B cell (primary cell): ENCODE data around the gene SNRNP70. TPM values are rescaled to one million over a fixed set of nuclear protein-coding genes. Genes with fewer than 3 reads are reported as not detected.

Experiments
- ATAC-seq: fragments of 200-7000 bp; cut with Tn5 transposase; one replicate; pipeline ENCODE4 v1.10.0; 2021; ENCODE audit warnings: low read depth, mild to moderate bottlenecking, moderate number of reproducible peaks, moderate library complexity
- CTCF ChIA-PET: fragments of 350-600 bp; sonication (Branson Sonifier 250); formaldehyde crosslinking; loops from one replicate; lab custom pipeline; 2021; ENCODE audit warnings: antibody characterized with exemption, inconsistent platforms; lab: Charles Lee
- POLR2A ChIA-PET: fragments of 350-600 bp; sonication (Branson Sonifier 250); formaldehyde crosslinking; loops from one replicate; lab custom pipeline; 2021; ENCODE audit warnings: antibody characterized with exemption; lab: Charles Lee
- DNase-seq: peaks from one replicate; pipeline ENCODE4 v3.0.0; 2013
- H2AFZ ChIP-seq: 2 replicates; pipeline ENCODE4 v1.6.1; 2012; ENCODE audit warnings: mild to moderate bottlenecking, low read depth, low read length; ENCODE audit not compliant: insufficient read depth, poor library complexity, severe bottlenecking
- H3K27ac ChIP-seq, 2 donors: 1 replicate in 1 of 2; 2 replicates in 1 of 2; pipeline ENCODE4 v1.5.1; 2012 to 2013; ENCODE audit warnings: low read length in 2 of 2, mild to moderate bottlenecking in 2 of 2, moderate library complexity in 1 of 2
- H3K27me3 ChIP-seq, 4 experiments: fragments of 200-600 bp in 1 of 4; sonication (generic) in 1 of 4; replicated peaks in 1 of 4; 1 replicate in 2 of 4; 2 replicates in 2 of 4; pipeline versions ENCODE4 v1.6.1 to v1.7.0; 2013 to 2016; ENCODE audit warnings: low read length in 3 of 4, mild to moderate bottlenecking in 2 of 4, mixed read lengths in 1 of 4, moderate library complexity in 1 of 4; ENCODE audit not compliant: insufficient read depth in 4 of 4, control insufficient read depth in 3 of 4; ENCODE audit errors: control extremely low read depth in 1 of 4
- H3K36me3 ChIP-seq, 2 experiments: replicated peaks in 1 of 2; 1 replicate in 1 of 2; 2 replicates in 1 of 2; pipeline versions ENCODE4 v1.6.1 to v1.7.1; 2013; ENCODE audit warnings: low read length in 1 of 2; ENCODE audit not compliant: insufficient read depth in 2 of 2, control insufficient read depth in 1 of 2; ENCODE audit errors: control extremely low read depth in 1 of 2, extremely low read depth in 1 of 2
- H3K4me1 ChIP-seq, 2 donors: fragments of 200-600 bp in 1 of 2; sonication (generic) in 1 of 2; 1 replicate in 1 of 2; 2 replicates in 1 of 2; pipeline versions ENCODE4 v1.5.1 to v1.6.1; 2013 to 2017; ENCODE audit warnings: low read length in 2 of 2; ENCODE audit not compliant: control insufficient read depth in 2 of 2, insufficient read depth in 2 of 2
- H3K4me2 ChIP-seq: replicated peaks from 2 replicates; pipeline ENCODE3; 2012; ENCODE audit warnings: mild to moderate bottlenecking, low read depth, low read length; ENCODE audit not compliant: poor library complexity, severe bottlenecking
- H3K4me3 ChIP-seq, 5 experiments: fragments of 200-600 bp in 1 of 5; sonication (generic) in 1 of 5; 1 replicate in 3 of 5; 2 replicates in 2 of 5; pipeline versions ENCODE4 v1.5.1 to v1.7.0; 2011 to 2016; ENCODE audit warnings: low read length in 4 of 5, mild to moderate bottlenecking in 4 of 5, low read depth in 2 of 5, control low read depth in 1 of 5, moderate library complexity in 1 of 5; ENCODE audit not compliant: insufficient read depth in 1 of 5; ENCODE audit errors: control extremely low read depth in 1 of 5, extremely low read depth in 1 of 5
- H3K79me2 ChIP-seq: fragments of 200-600 bp; sonication (generic); one replicate; pipeline ENCODE4 v1.6.0; 2016; ENCODE audit warnings: low read length; ENCODE audit not compliant: control insufficient read depth, insufficient read depth
- H3K9ac ChIP-seq: fragments of 200-600 bp; sonication (generic); 2 replicates; pipeline ENCODE4 v1.6.1; 2017; ENCODE audit warnings: mild to moderate bottlenecking, low read length, moderate library complexity
- H3K9me3 ChIP-seq, 3 donors: one replicate each; pipeline versions ENCODE4 v1.6.1 to v1.7.1; 2013; ENCODE audit warnings: low read length in 2 of 3; ENCODE audit not compliant: control insufficient read depth in 2 of 3, insufficient read depth in 1 of 3; ENCODE audit errors: control extremely low read depth in 1 of 3
- H4K20me1 ChIP-seq: 2 replicates; pipeline ENCODE4 v1.6.0; 2012; ENCODE audit warnings: mild to moderate bottlenecking, low read length; ENCODE audit not compliant: insufficient read depth, control insufficient read depth, poor library complexity, severe bottlenecking
- H3K27ac Mint-ChIP-seq: one replicate; pipeline ENCODE4 v1.8.0; 2021; ENCODE audit warnings: mixed read lengths
- H3K27me3 Mint-ChIP-seq: one replicate; pipeline ENCODE4 v1.8.0; 2021; ENCODE audit warnings: mixed read lengths
- H3K4me1 Mint-ChIP-seq: one replicate; pipeline ENCODE4 v1.8.0; 2021; ENCODE audit warnings: mixed read lengths
- H3K4me3 Mint-ChIP-seq: one replicate; pipeline ENCODE4 v1.8.0; 2021; ENCODE audit warnings: mixed read lengths
- H3K9me3 Mint-ChIP-seq: one replicate; pipeline ENCODE4 v1.8.0; 2022; ENCODE audit warnings: mixed read lengths; ENCODE audit not compliant: insufficient read depth
- EZH2 ChIP-seq: IDR thresholded peaks from 2 replicates; pipeline ENCODE4 v1.6.1; 2012; ENCODE audit warnings: borderline replicate concordance, low read depth, mild to moderate bottlenecking, moderate library complexity, low read length; ENCODE audit not compliant: insufficient read depth, poor library complexity, severe bottlenecking
- WGBS: methylation state at CpG from one replicate; pipeline ENCODE4 v1.1.5; 2013; ENCODE audit warnings: missing lambda C conversion rate; ENCODE audit not compliant: insufficient coverage; 5-methylcytosine and 5-hydroxymethylcytosine counted together
- intact Hi-C: fragments of 100-400 bp; cut with micrococcal nuclease; formaldehyde crosslinking; loops from one replicate; pipeline ENCODE4 v1.10.0; 2022
- polyA plus RNA-seq: library from polyadenylated mRNA; depleted of rRNA; stranded (reverse); fragments of >200 nt; gene quantifications from 2 replicates; pipeline ENCODE4 v1.2.3, GENCODE V29; 2012
- total RNA-seq, 2 donors: library from RNA; stranded (reverse); fragments of 120-200 nt in 1 of 2; gene quantifications; 1 replicate in 1 of 2; 2 replicates in 1 of 2; pipeline versions ENCODE4 v1.2.3 to v1.2.4, GENCODE V29; 2013 to 2022
- TF ChIP-seq, protein P1 (sequence below): fragments of 200-600 bp; IDR thresholded peaks from one replicate; pipeline ENCODE4 v1.8.0; 2022; ENCODE audit warnings: antibody characterized with exemption, mild to moderate bottlenecking

Gene SNRNP70
- total and polyA plus RNA-seq, 2 donors (not counting 1 experiment from before 2014, with no cell fraction given): 598 to 954 TPM

DNA sequence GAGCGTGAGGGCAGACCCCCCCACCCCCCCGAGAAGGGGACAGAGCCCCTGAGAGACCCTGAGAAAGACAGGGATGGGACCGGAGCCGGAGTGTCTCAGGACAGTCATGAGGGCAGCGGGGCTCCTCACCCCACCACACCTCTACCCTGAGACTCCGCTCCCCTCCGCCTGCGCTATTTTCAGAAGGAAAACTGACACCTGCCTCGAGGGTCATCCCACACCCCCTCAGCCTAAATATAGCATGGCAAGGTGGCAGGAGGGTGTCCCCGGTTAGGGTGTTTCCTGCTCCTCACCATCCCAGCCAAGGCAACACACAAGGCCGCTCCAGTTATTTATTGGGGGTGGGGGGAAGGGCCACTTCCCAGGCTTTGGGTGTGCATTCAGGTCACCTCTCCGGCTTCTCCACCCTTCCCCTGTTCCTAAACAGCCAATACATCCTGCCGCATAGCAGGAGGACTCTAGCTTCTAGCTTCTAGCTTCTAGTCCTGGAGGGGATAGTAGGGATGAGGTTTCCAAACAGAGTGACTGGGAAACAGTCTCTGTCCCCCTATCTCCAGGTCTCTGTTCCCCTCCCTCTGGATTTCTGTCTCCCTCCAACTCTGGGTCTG is 19.2 kb upstream of the SNRNP70 start:
- Mint-ChIP-seq H3K27me3 (peaks cover 54% of the 10 kb centered on the region), H3K9me3 (peaks cover 1% of the 10 kb centered on the region), H3K27ac (no peak overlapping the region), H3K4me3 (no peak overlapping the region), H3K4me1 (peaks cover 7% of the 10 kb centered on the region)
- peaks cover 0 to 5% of the 10 kb centered on the region in 2 donors for H3K4me1 ChIP-seq
- peaks cover 0 to 66% (median 26%) of the 10 kb centered on the region in 4 experiments for H3K27me3 ChIP-seq
- no peaks in the 10 kb centered on the region for H3K79me2 ChIP-seq
- intact Hi-C loops: no loop called here
- H3K9me3 ChIP-seq: peaks cover 0 to 20% (median 0%) of the 10 kb centered on the region in 3 donors
- POLR2A ChIA-PET: no interaction called here
- H3K9ac ChIP-seq: no peak overlapping the region
- H4K20me1 ChIP-seq: no peaks in the 10 kb centered on the region
- ATAC-seq (no peak), DNase-seq (no peak)
- CTCF ChIA-PET: no interaction called here
- WGBS: no CpG with 5 or more reads among the region's 13 CpGs
- H3K36me3 ChIP-seq: no peaks in the 10 kb centered on the region
- H3K27ac ChIP-seq: no peak overlapping the region
- H3K4me3 ChIP-seq: no peak overlapping the region
- H3K4me2 ChIP-seq: no peak overlapping the region
- no peak for TF ChIP-seq EZH2
- TF ChIP-seq, protein P1, sequence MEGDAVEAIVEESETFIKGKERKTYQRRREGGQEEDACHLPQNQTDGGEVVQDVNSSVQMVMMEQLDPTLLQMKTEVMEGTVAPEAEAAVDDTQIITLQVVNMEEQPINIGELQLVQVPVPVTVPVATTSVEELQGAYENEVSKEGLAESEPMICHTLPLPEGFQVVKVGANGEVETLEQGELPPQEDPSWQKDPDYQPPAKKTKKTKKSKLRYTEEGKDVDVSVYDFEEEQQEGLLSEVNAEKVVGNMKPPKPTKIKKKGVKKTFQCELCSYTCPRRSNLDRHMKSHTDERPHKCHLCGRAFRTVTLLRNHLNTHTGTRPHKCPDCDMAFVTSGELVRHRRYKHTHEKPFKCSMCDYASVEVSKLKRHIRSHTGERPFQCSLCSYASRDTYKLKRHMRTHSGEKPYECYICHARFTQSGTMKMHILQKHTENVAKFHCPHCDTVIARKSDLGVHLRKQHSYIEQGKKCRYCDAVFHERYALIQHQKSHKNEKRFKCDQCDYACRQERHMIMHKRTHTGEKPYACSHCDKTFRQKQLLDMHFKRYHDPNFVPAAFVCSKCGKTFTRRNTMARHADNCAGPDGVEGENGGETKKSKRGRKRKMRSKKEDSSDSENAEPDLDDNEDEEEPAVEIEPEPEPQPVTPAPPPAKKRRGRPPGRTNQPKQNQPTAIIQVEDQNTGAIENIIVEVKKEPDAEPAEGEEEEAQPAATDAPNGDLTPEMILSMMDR: no peak
- no peak overlapping the region for H2AFZ ChIP-seq

DNA sequence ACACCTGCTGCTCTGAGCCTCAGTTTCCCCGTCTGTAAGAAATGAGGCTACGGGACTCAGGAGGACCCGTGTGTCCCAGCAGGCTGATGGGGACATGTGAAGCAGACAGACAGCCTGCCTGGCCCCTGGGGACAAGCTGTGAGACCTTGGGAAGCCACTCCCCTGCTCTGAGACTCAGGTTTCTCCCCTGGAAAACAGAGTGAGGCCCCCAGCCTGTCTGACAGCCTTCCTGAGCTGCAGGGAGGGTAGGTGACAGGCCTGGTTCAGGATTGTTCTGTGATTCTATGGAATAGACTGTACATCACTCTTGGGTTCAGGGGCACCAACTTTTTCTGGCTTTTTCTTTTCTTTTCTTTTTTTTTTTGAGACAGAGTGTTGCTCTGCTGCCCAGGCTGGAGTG is 17.7 kb upstream of the SNRNP70 start:
- Histone ChIP-seq H3K79me2 (no peaks in the 10 kb centered on the region), H3K27ac (no peak overlapping the region), H3K27me3 (peaks cover 0 to 66% (median 24%) of the 10 kb centered on the region in 4 experiments), H4K20me1 (no peaks in the 10 kb centered on the region), H2AFZ (no peak overlapping the region), H3K4me3 (no peak overlapping the region), H3K4me1 (peaks cover 0 to 9% of the 10 kb centered on the region in 2 donors), H3K36me3 (no peaks in the 10 kb centered on the region), H3K9ac (no peak overlapping the region), H3K4me2 (no peak overlapping the region), H3K9me3 (peaks cover 0 to 20% (median 0%) of the 10 kb centered on the region in 3 donors)
- intact Hi-C loops: no loop called here
- 61% methylated on average over 3 of the region's 3 CpGs for WGBS
- TF ChIP-seq, protein P1: no peak
- TF ChIP-seq EZH2: no peak
- Mint-ChIP-seq H3K4me1 (peaks cover 7% of the 10 kb centered on the region), H3K4me3 (no peak overlapping the region), H3K9me3 (peaks cover 1% of the 10 kb centered on the region), H3K27me3 (peaks cover 58% of the 10 kb centered on the region), H3K27ac (no peak overlapping the region)
- ATAC-seq: no peak
- no peak for DNase-seq
- CTCF ChIA-PET: no interaction called here
- POLR2A ChIA-PET: no interaction called here
